Fibroblast of lung (primary cell): Measurements from ENCODE around the gene DBNDD1. TPM values are rescaled to one million over a fixed set of nuclear protein-coding genes. Genes with fewer than 3 reads are reported as not detected.
"Not testable (repeated sequence)": the region's sequence is repeated elsewhere in the genome, so short reads cannot be mapped to it uniquely, and the experiment has no call there.

ENCODE experiments used
- DNase-seq, 2 donors: peaks; one replicate each; pipeline versions ENCODE4 v3.0.0 to v3.0.0-alpha.2; 2010; ENCODE audit warnings: low read depth in 2 of 2
- H2AFZ ChIP-seq: 2 replicates; pipeline ENCODE4 v1.5.1; 2012; ENCODE audit warnings: low read length, control low read depth, inconsistent platforms
- H3K27ac ChIP-seq: 2 replicates; pipeline ENCODE4 v1.5.1; 2011; ENCODE audit warnings: low read length, control low read depth; ENCODE audit not compliant: insufficient read depth
- H3K27me3 ChIP-seq: 2 replicates; pipeline ENCODE4 v1.5.1; 2011; ENCODE audit warnings: mild to moderate bottlenecking, low read length; ENCODE audit not compliant: control insufficient read depth, insufficient read depth
- H3K36me3 ChIP-seq: 2 replicates; pipeline ENCODE4 v1.5.1; 2011; ENCODE audit warnings: low read length; ENCODE audit not compliant: control insufficient read depth, insufficient read depth
- H3K4me1 ChIP-seq: 2 replicates; pipeline ENCODE4 v1.5.1; 2011; ENCODE audit warnings: low read length; ENCODE audit not compliant: control insufficient read depth, insufficient read depth; ENCODE audit errors: extremely low read depth
- H3K4me2 ChIP-seq: 2 replicates; pipeline ENCODE4 v1.5.1; 2011; ENCODE audit warnings: low read length, control low read depth; ENCODE audit not compliant: insufficient read depth; ENCODE audit errors: extremely low read depth
- H3K4me3 ChIP-seq, 4 experiments: fragments of 200-600 bp in 1 of 4; sonication (generic) in 1 of 4; replicated peaks in 1 of 4; 2 replicates each; pipeline ENCODE4 v1.5.1; 2011 to 2016; ENCODE audit warnings: low read length in 4 of 4, low read depth in 3 of 4, mild to moderate bottlenecking in 3 of 4, control low read depth in 2 of 4, inconsistent platforms in 1 of 4, mixed read lengths in 1 of 4; ENCODE audit not compliant: insufficient read depth in 1 of 4; ENCODE audit errors: control extremely low read depth in 1 of 4
- H3K79me2 ChIP-seq: 2 replicates; pipeline ENCODE4 v1.5.1; 2012; ENCODE audit warnings: mild to moderate bottlenecking, low read length, inconsistent platforms; ENCODE audit not compliant: control insufficient read depth, insufficient read depth
- H3K9ac ChIP-seq: 2 replicates; pipeline ENCODE4 v1.5.1; 2011; ENCODE audit warnings: mild to moderate bottlenecking, low read length, control low read depth; ENCODE audit not compliant: insufficient read depth
- H3K9me3 ChIP-seq: 2 replicates; pipeline ENCODE4 v1.5.1; 2012; ENCODE audit warnings: low read depth, low read length; ENCODE audit not compliant: control insufficient read depth, insufficient read depth
- H4K20me1 ChIP-seq: 2 replicates; pipeline ENCODE4 v1.5.1; 2011; ENCODE audit warnings: low read length; ENCODE audit not compliant: control insufficient read depth, insufficient read depth; ENCODE audit errors: extremely low read depth
- CTCF ChIP-seq, 2 donors: IDR thresholded peaks in 1 of 2; conservative IDR thresholded peaks in 1 of 2; 1 replicate in 1 of 2; 2 replicates in 1 of 2; pipeline ENCODE4 v1.5.1; 2011 to 2012; ENCODE audit warnings: low read length in 2 of 2, control low read depth in 1 of 2, inconsistent platforms in 1 of 2, low read depth in 1 of 2, mild to moderate bottlenecking in 1 of 2
- EZH2 ChIP-seq: IDR thresholded peaks from 2 replicates; pipeline ENCODE4 v1.5.1; 2012; ENCODE audit warnings: low read length, control low read depth, mild to moderate bottlenecking; ENCODE audit errors: missing control alignments
- polyA plus RNA-seq, 2 donors: library from polyadenylated mRNA; depleted of rRNA in 1 of 2; stranded (reverse) in 1 of 2; unstranded in 1 of 2; fragments of >200 nt; gene quantifications; 2 replicates each; pipeline ENCODE4 v1.2.1, GENCODE V29; 2011 to 2012; ENCODE audit warnings: missing spikeins in 1 of 2
- total RNA-seq: library from RNA; depleted of rRNA; stranded (reverse); fragments of >200 nt; gene quantifications from 2 replicates; pipeline ENCODE4 v1.2.1, GENCODE V29; 2014

DBNDD1 gene
- total and polyA plus RNA-seq, 2 donors (not counting 1 experiment from before 2014, with no cell fraction given): 2.1 to 3.6 TPM

DNA sequence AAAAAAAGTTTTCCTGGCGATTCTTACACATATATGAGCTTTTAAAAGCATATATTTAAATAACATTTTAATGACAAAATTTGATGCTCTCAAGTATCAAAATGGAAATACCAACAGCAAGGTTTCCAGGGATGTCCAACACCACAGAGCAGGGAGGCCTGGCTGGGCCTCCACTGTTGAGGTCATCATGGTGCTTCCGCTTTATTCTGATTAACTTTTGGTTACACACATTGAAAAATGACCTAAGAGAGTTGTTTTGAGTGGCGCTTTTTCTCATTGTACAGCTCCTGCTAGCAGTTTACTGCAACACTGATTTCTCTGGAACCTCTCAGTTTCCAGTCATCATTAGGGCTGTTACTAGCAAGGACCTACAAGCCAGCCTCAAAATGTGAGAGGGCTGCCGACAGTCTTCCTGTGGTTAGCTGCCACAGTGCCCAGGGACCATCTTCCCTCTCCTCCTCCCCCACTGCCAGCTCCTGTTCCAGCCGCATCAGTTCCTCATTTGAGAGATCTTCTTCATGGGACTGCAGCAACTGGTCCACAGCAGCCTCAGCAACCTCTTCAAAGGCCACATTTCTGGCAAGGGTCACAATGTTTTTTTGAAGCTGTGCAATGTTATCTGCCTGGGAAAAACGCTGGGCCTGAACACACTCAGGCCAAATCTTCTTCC is 49.4 kb downstream of the DBNDD1 start:
- H2AFZ ChIP-seq: no peak overlapping the region
- peaks cover 4% of the 10 kb centered on the region for H3K4me1 ChIP-seq
- H3K79me2 ChIP-seq: peaks cover 32% of the 10 kb centered on the region
- TF ChIP-seq EZH2 (no peak), CTCF (conservative IDR thresholded peaks at IDR 0.05 in 1 of 2, IDR thresholded peaks at IDR 0.05 in 1 of 2; ENCODE audit: low read depth in 1 of 2, low read length in 2 of 2) (no peak)
- no peak overlapping the region for H3K9ac ChIP-seq
- no peak overlapping the region for H3K27ac ChIP-seq
- no peak overlapping the region for H3K4me3 ChIP-seq
- H3K9me3 ChIP-seq: no peaks in the 10 kb centered on the region
- H3K4me2 ChIP-seq: no peak overlapping the region
- peaks cover 4% of the 10 kb centered on the region for H3K36me3 ChIP-seq
- no peaks in the 10 kb centered on the region for H3K27me3 ChIP-seq
- no peaks in the 10 kb centered on the region for H4K20me1 ChIP-seq
- no peak for DNase-seq

- H3K79me2 ChIP-seq: peaks cover 14% of the 10 kb centered on the region
- not testable (repeated sequence) for DNase-seq, H3K27ac ChIP-seq, H2AFZ ChIP-seq, H3K4me3 ChIP-seq, H3K36me3 ChIP-seq, H4K20me1 ChIP-seq, H3K4me2 ChIP-seq, H3K27me3 ChIP-seq, H3K4me1 ChIP-seq, H3K9ac ChIP-seq, H3K9me3 ChIP-seq
Observed at GRCh38 chr16:89968074-89968473, 51.2 kb downstream of the DBNDD1 start.

DNA sequence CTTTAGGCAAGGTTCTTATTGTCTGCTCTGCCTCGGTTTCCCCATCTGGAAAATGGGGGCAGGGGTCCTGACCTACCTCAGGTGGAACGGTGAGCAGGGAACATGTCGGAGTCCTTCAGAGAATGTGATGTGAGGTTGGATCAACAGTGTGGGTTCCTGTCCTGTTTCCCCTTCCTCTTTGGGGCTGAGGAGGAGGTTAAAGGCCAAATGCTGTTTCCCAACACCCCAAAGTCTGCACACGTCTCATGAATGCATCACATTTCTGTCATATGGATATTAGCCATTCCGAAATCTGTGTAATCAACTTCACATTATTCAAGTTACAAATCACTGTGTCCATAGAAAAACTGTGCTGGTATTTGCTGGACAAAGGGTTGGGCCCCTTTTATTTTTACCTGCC is 51.8 kb downstream of the DBNDD1 start:
- not testable (repeated sequence) for H3K4me2 ChIP-seq, H3K79me2 ChIP-seq, H3K4me3 ChIP-seq, H3K36me3 ChIP-seq, H3K27ac ChIP-seq, H3K4me1 ChIP-seq, H3K9ac ChIP-seq, DNase-seq, H2AFZ ChIP-seq, H4K20me1 ChIP-seq, H3K27me3 ChIP-seq, H3K9me3 ChIP-seq

GRCh38 chr16:89966756-89967155 is 52.5 kb downstream of the DBNDD1 start:
- H3K9ac ChIP-seq: no peak overlapping the region
- TF ChIP-seq CTCF (conservative IDR thresholded peaks at IDR 0.05 in 1 of 2, IDR thresholded peaks at IDR 0.05 in 1 of 2; ENCODE audit: low read depth in 1 of 2, low read length in 2 of 2): no peak
- no peak for TF ChIP-seq EZH2
- H3K4me2 ChIP-seq: no peak overlapping the region
- no peaks in the 10 kb centered on the region for H4K20me1 ChIP-seq
- no peak overlapping the region for H3K27ac ChIP-seq
- DNase-seq: no peak
- no peaks in the 10 kb centered on the region for H3K27me3 ChIP-seq
- H2AFZ ChIP-seq: no peak overlapping the region
- H3K4me3 ChIP-seq: no peak overlapping the region
- no peaks in the 10 kb centered on the region for H3K9me3 ChIP-seq
- peaks cover 4% of the 10 kb centered on the region for H3K36me3 ChIP-seq
- H3K4me1 ChIP-seq: peaks cover 2% of the 10 kb centered on the region
- peaks cover 8% of the 10 kb centered on the region for H3K79me2 ChIP-seq
